SJCRH30 (cell line): Measurements from ENCODE around the gene GPC5. TPM values are rescaled to one million over a fixed set of nuclear protein-coding genes. Genes with fewer than 3 reads are reported as not detected.

ENCODE experiments used
- DNase-seq, 2 experiments: peaks; one replicate each; pipeline ENCODE4 v3.0.0-alpha.2; 2015 to 2020
- H3K27ac ChIP-seq: fragments of 250-450 bp; sonication (Bioruptor Pico); 2 replicates; pipeline ENCODE4 v1.5.1; 2020; ENCODE audit warnings: mild to moderate bottlenecking, moderate library complexity
- H3K27me3 ChIP-seq: fragments of 250-450 bp; sonication (Bioruptor Pico); 2 replicates; pipeline ENCODE4 v1.5.1; 2020; ENCODE audit warnings: mild to moderate bottlenecking, moderate library complexity
- H3K36me3 ChIP-seq: fragments of 250-450 bp; sonication (Bioruptor Pico); 2 replicates; pipeline ENCODE4 v1.5.1; 2020; ENCODE audit warnings: mild to moderate bottlenecking, moderate library complexity
- H3K4me1 ChIP-seq: fragments of 250-450 bp; sonication (Bioruptor Pico); 2 replicates; pipeline ENCODE4 v1.5.1; 2020; ENCODE audit warnings: mild to moderate bottlenecking, moderate library complexity
- H3K4me3 ChIP-seq: fragments of 250-450 bp; sonication (Bioruptor Pico); 2 replicates; pipeline ENCODE4 v1.5.1; 2020; ENCODE audit warnings: mild to moderate bottlenecking, moderate library complexity
- H3K9me3 ChIP-seq: fragments of 250-450 bp; sonication (Bioruptor Pico); replicated peaks from 2 replicates; pipeline ENCODE4 v1.5.1; 2020; ENCODE audit warnings: mild to moderate bottlenecking, moderate library complexity
- total RNA-seq: library from RNA; depleted of rRNA; stranded (reverse); fragments of >200 nt; shearing (Covaris generic); gene quantifications from 2 replicates; pipeline ENCODE4 v1.2.3, GENCODE V29; 2014

Gene GPC5
- total RNA-seq, 1 experiment from 2014 or later: 0.49 TPM

- Histone ChIP-seq H3K4me3 (no peak overlapping the region), H3K27me3 (no peaks in the 10 kb centered on the region), H3K9me3 (no peaks in the 10 kb centered on the region), H3K27ac (no peak overlapping the region), H3K4me1 (no peaks in the 10 kb centered on the region), H3K36me3 (no peaks in the 10 kb centered on the region)
- no peak for DNase-seq
Observed at GRCh38 chr13:91595677-91596076, 197.3 kb downstream of the GPC5 start.

GRCh38 chr13:91596842-91597241 is 198.4 kb downstream of the GPC5 start:
- H3K27ac ChIP-seq: no peak overlapping the region
- H3K4me1 ChIP-seq: no peaks in the 10 kb centered on the region

GRCh38 chr13:91598655-91599054 is 200.2 kb downstream of the GPC5 start:
- Histone ChIP-seq H3K9me3 (no peaks in the 10 kb centered on the region), H3K27ac (no peak overlapping the region), H3K27me3 (no peaks in the 10 kb centered on the region), H3K36me3 (no peaks in the 10 kb centered on the region), H3K4me3 (no peak overlapping the region), H3K4me1 (no peaks in the 10 kb centered on the region)
- DNase-seq: no peak

More at GRCh38 chr13:91596842-91597241, 198.4 kb downstream of the GPC5 start:
- no peak for DNase-seq
- Histone ChIP-seq H3K27me3 (no peaks in the 10 kb centered on the region), H3K4me3 (no peak overlapping the region), H3K9me3 (no peaks in the 10 kb centered on the region), H3K36me3 (no peaks in the 10 kb centered on the region)

- H3K27ac ChIP-seq: no peak overlapping the region
- no peaks in the 10 kb centered on the region for H3K27me3 ChIP-seq
- no peaks in the 10 kb centered on the region for H3K4me1 ChIP-seq
- H3K9me3 ChIP-seq: no peaks in the 10 kb centered on the region
- no peak for DNase-seq
- no peak overlapping the region for H3K4me3 ChIP-seq
- no peaks in the 10 kb centered on the region for H3K36me3 ChIP-seq
Observed at GRCh38 chr13:91601273-91601672, 202.9 kb downstream of the GPC5 start.

- no peak for DNase-seq
- Histone ChIP-seq H3K9me3 (no peaks in the 10 kb centered on the region), H3K4me3 (no peak overlapping the region), H3K36me3 (no peaks in the 10 kb centered on the region), H3K27ac (no peak overlapping the region), H3K4me1 (no peaks in the 10 kb centered on the region), H3K27me3 (no peaks in the 10 kb centered on the region)
Observed at GRCh38 chr13:91601807-91602206, 203.4 kb downstream of the GPC5 start.

- Histone ChIP-seq H3K9me3 (no peaks in the 10 kb centered on the region), H3K27me3 (no peaks in the 10 kb centered on the region), H3K4me3 (no peak overlapping the region), H3K27ac (no peak overlapping the region), H3K4me1 (no peaks in the 10 kb centered on the region), H3K36me3 (no peaks in the 10 kb centered on the region)
- DNase-seq: peak in 1 of 2 experiments; percentile 9
Observed at GRCh38 chr13:91609353-91609752, 210.9 kb downstream of the GPC5 start.

GRCh38 chr13:91618315-91618714 is 219.9 kb downstream of the GPC5 start:
- DNase-seq: no peak
- no peaks in the 10 kb centered on the region for H3K9me3 ChIP-seq
- no peak overlapping the region for H3K27ac ChIP-seq
- no peaks in the 10 kb centered on the region for H3K36me3 ChIP-seq
- no peaks in the 10 kb centered on the region for H3K27me3 ChIP-seq
- H3K4me1 ChIP-seq: no peaks in the 10 kb centered on the region
- no peak overlapping the region for H3K4me3 ChIP-seq

- Histone ChIP-seq H3K27ac (no peak overlapping the region), H3K4me1 (no peaks in the 10 kb centered on the region), H3K4me3 (no peak overlapping the region), H3K36me3 (no peaks in the 10 kb centered on the region), H3K27me3 (no peaks in the 10 kb centered on the region), H3K9me3 (no peaks in the 10 kb centered on the region)
- no peak for DNase-seq
Observed at GRCh38 chr13:91620670-91621141, 222.3 kb downstream of the GPC5 start.

GRCh38 chr13:91621161-91621560 is 222.7 kb downstream of the GPC5 start:
- no peaks in the 10 kb centered on the region for H3K4me1 ChIP-seq
- no peaks in the 10 kb centered on the region for H3K36me3 ChIP-seq
- no peak overlapping the region for H3K4me3 ChIP-seq
- DNase-seq: no peak
- no peaks in the 10 kb centered on the region for H3K9me3 ChIP-seq
- no peak overlapping the region for H3K27ac ChIP-seq
- no peaks in the 10 kb centered on the region for H3K27me3 ChIP-seq

- Histone ChIP-seq H3K36me3 (no peaks in the 10 kb centered on the region), H3K4me1 (no peaks in the 10 kb centered on the region), H3K27ac (no peak overlapping the region), H3K9me3 (no peaks in the 10 kb centered on the region), H3K27me3 (no peaks in the 10 kb centered on the region), H3K4me3 (no peak overlapping the region)
- DNase-seq: no peak
Observed at GRCh38 chr13:91621963-91622362, 223.5 kb downstream of the GPC5 start.

GRCh38 chr13:91622778-91623550 is 224.5 kb downstream of the GPC5 start:
- no peak for DNase-seq
- H3K4me3 ChIP-seq: no peak overlapping the region
- no peak overlapping the region for H3K27ac ChIP-seq
- no peaks in the 10 kb centered on the region for H3K36me3 ChIP-seq
- H3K4me1 ChIP-seq: no peaks in the 10 kb centered on the region
- no peaks in the 10 kb centered on the region for H3K27me3 ChIP-seq
- no peaks in the 10 kb centered on the region for H3K9me3 ChIP-seq

- Histone ChIP-seq H3K9me3 (no peaks in the 10 kb centered on the region), H3K36me3 (no peaks in the 10 kb centered on the region), H3K27me3 (no peaks in the 10 kb centered on the region), H3K4me3 (no peak overlapping the region), H3K4me1 (no peaks in the 10 kb centered on the region), H3K27ac (no peak overlapping the region)
- no peak for DNase-seq
Observed at GRCh38 chr13:91627952-91628739, 229.7 kb downstream of the GPC5 start.

- no peaks in the 10 kb centered on the region for H3K27me3 ChIP-seq
- no peaks in the 10 kb centered on the region for H3K36me3 ChIP-seq
- no peak overlapping the region for H3K4me3 ChIP-seq
- no peaks in the 10 kb centered on the region for H3K4me1 ChIP-seq
- no peak for DNase-seq
- H3K27ac ChIP-seq: no peak overlapping the region
- no peaks in the 10 kb centered on the region for H3K9me3 ChIP-seq
Observed at GRCh38 chr13:91630946-91631345, 232.5 kb downstream of the GPC5 start.

- no peaks in the 10 kb centered on the region for H3K27me3 ChIP-seq
- H3K4me1 ChIP-seq: no peaks in the 10 kb centered on the region
- H3K9me3 ChIP-seq: no peaks in the 10 kb centered on the region
- H3K27ac ChIP-seq: no peak overlapping the region
- no peaks in the 10 kb centered on the region for H3K36me3 ChIP-seq
- no peak overlapping the region for H3K4me3 ChIP-seq
- DNase-seq: no peak
Observed at GRCh38 chr13:91632086-91632485, 233.7 kb downstream of the GPC5 start.

GRCh38 chr13:91639330-91639729 is 240.9 kb downstream of the GPC5 start:
- H3K4me3 ChIP-seq: no peak overlapping the region
- no peaks in the 10 kb centered on the region for H3K4me1 ChIP-seq
- no peaks in the 10 kb centered on the region for H3K36me3 ChIP-seq
- no peak overlapping the region for H3K27ac ChIP-seq
- no peaks in the 10 kb centered on the region for H3K27me3 ChIP-seq
- no peaks in the 10 kb centered on the region for H3K9me3 ChIP-seq
- no peak for DNase-seq
